Hepatocyte (in vitro differentiated cells): ENCODE results near the gene MDFI. TPM values are rescaled to one million over a fixed set of nuclear protein-coding genes. Genes with fewer than 3 reads are reported as not detected.

Source experiments
- DNase-seq: peaks from one replicate; pipeline ENCODE4 v3.0.0-alpha.2; 2016; ENCODE audit warnings: low spot score
- H2AFZ ChIP-seq: fragments of 200-600 bp; sonication (generic); 2 replicates; pipeline ENCODE4 v1.6.0; 2016; ENCODE audit warnings: antibody characterized with exemption, mild to moderate bottlenecking
- H3K27ac ChIP-seq: fragments of 200-600 bp; sonication (generic); 2 replicates; pipeline ENCODE4 v1.5.1; 2016; ENCODE audit warnings: mild to moderate bottlenecking
- H3K27me3 ChIP-seq: fragments of 200-600 bp; sonication (generic); 2 replicates; pipeline ENCODE4 v1.6.1; 2016
- H3K36me3 ChIP-seq: fragments of 200-600 bp; sonication (generic); replicated peaks from 2 replicates; pipeline ENCODE4 v1.5.1; 2016; ENCODE audit warnings: low read depth; ENCODE audit not compliant: insufficient read depth
- H3K4me1 ChIP-seq: fragments of 200-600 bp; sonication (generic); 2 replicates; pipeline ENCODE4 v1.5.1; 2016; ENCODE audit warnings: mild to moderate bottlenecking, moderate library complexity; ENCODE audit not compliant: insufficient read depth
- H3K4me2 ChIP-seq: fragments of 200-600 bp; sonication (generic); 2 replicates; pipeline ENCODE4 v1.6.0; 2016
- H3K4me3 ChIP-seq: fragments of 200-600 bp; sonication (generic); 2 replicates; pipeline ENCODE4 v1.5.1; 2016; ENCODE audit warnings: mild to moderate bottlenecking
- H3K79me2 ChIP-seq: fragments of 200-600 bp; sonication (generic); 2 replicates; pipeline ENCODE4 v1.6.0; 2017; ENCODE audit warnings: mild to moderate bottlenecking
- H3K9me2 ChIP-seq: fragments of 200-600 bp; sonication (generic); replicated peaks from 2 replicates; pipeline ENCODE4 v1.6.0; 2017; ENCODE audit warnings: mild to moderate bottlenecking; ENCODE audit not compliant: insufficient read depth
- H3K9me3 ChIP-seq: fragments of 200-600 bp; sonication (generic); 2 replicates; pipeline ENCODE4 v1.5.1; 2016; ENCODE audit warnings: low read depth, mild to moderate bottlenecking
- H4K20me1 ChIP-seq: fragments of 200-600 bp; sonication (generic); 2 replicates; pipeline ENCODE4 v1.6.0; 2016; ENCODE audit warnings: mild to moderate bottlenecking; ENCODE audit not compliant: insufficient read depth, poor library complexity, severe bottlenecking
- CTCF ChIP-seq: fragments of 200-600 bp; sonication (generic); IDR thresholded peaks from 2 replicates; pipeline ENCODE4 v1.5.1; 2016; ENCODE audit warnings: antibody characterized with exemption, mild to moderate bottlenecking; ENCODE audit not compliant: poor library complexity
- EZH2 ChIP-seq: fragments of 200-600 bp; sonication (generic); IDR thresholded peaks from 2 replicates; pipeline ENCODE4 v1.6.1; 2016; ENCODE audit warnings: antibody characterized with exemption, mild to moderate bottlenecking, borderline replicate concordance
- EZH2phosphoT487 ChIP-seq: fragments of 200-600 bp; sonication (generic); IDR thresholded peaks from one replicate; pipeline ENCODE4 v1.6.1; 2018; ENCODE audit warnings: antibody characterized with exemption, mild to moderate bottlenecking, low read depth, moderate library complexity; ENCODE audit not compliant: unreplicated experiment, severe bottlenecking
- WGBS: methylation state at CpG from one replicate; pipeline ENCODE4 v1.1.6; 2016; ENCODE audit warnings: low lambda C conversion rate; ENCODE audit errors: missing lambda C conversion rate; 5-methylcytosine and 5-hydroxymethylcytosine counted together
- polyA plus RNA-seq: library from polyadenylated mRNA; unstranded; fragments of >200 nt; fragmentation: Nextera tagmentation; extraction: Ambion mirVana; gene quantifications from 2 replicates; pipeline ENCODE4 v1.2.1, GENCODE V29; 2016
- total RNA-seq: library from RNA; depleted of rRNA; stranded (reverse); fragments of >200 nt; gene quantifications from 2 replicates; pipeline ENCODE4 v1.2.3, GENCODE V29; 2014

Gene MDFI
- total and polyA plus RNA-seq, 2 experiments from 2014 or later: 45.2 to 106 TPM

DNA sequence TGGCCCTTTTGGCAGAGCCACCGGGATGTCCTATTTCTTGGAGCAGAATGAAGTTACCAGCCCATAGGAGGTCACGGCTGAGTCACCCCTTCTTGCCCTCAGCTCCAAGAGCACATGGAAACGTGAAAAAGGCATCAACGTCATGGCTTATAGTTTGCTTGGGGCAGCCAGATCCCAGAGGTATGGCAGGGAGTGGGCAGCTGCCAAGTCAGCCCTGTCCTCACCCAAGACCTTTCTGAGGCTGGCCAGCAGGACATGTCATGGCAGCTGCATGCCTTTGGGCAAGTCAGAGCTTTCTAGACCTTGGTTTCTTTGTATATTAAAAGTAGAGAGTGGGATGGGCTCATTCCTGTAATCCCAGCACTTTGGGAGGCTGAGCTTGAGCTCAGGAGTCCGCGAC lies 8.2 kb upstream of the MDFI start:
- WGBS: 96% methylated on average over 6 of the region's 6 CpGs
- Histone ChIP-seq H3K4me3 (no peak overlapping the region), H3K9me2 (no peaks in the 10 kb centered on the region), H3K27me3 (no peaks in the 10 kb centered on the region), H3K4me1 (peaks cover 25% of the 10 kb centered on the region), H3K79me2 (no peaks in the 10 kb centered on the region), H3K36me3 (no peaks in the 10 kb centered on the region), H3K27ac (no peak overlapping the region), H2AFZ (no peak overlapping the region), H3K9me3 (no peaks in the 10 kb centered on the region), H3K4me2 (no peak overlapping the region), H4K20me1 (no peaks in the 10 kb centered on the region)
- TF ChIP-seq EZH2 (no peak), EZH2phosphoT487 (no peak), CTCF (no peak)
- DNase-seq: no peak

DNA sequence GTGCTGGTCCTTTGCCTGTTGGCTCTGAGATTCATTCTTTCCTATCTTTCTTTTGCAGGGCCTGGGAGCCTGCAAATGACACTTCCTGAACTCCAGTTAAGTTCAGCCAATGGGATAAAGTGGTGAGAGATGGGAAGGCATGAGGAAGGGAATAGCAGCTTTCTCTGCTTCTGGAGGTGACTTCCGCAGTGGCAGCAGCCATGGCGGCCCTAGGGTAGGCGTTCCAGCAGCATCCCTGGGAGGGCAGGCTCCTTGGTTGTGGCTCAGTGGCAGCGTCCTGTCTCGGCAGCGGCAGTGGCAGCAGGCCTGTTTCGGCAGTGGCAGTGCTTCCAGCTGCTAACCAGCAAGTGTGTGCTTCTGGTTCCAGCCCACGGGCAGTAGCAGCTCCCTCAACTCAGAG lies 7.3 kb upstream of the MDFI start:
- WGBS: 81% methylated on average over 8 of the region's 8 CpGs
- no peak overlapping the region for H3K4me3 ChIP-seq
- no peaks in the 10 kb centered on the region for H3K36me3 ChIP-seq
- peaks cover 19% of the 10 kb centered on the region for H3K4me1 ChIP-seq
- no peaks in the 10 kb centered on the region for H4K20me1 ChIP-seq
- H3K9me3 ChIP-seq: no peaks in the 10 kb centered on the region
- H3K27me3 ChIP-seq: no peaks in the 10 kb centered on the region
- no peak for DNase-seq
- no peak overlapping the region for H3K4me2 ChIP-seq
- no peaks in the 10 kb centered on the region for H3K79me2 ChIP-seq
- no peak overlapping the region for H3K27ac ChIP-seq
- TF ChIP-seq CTCF (no peak), EZH2 (no peak), EZH2phosphoT487 (no peak)
- no peaks in the 10 kb centered on the region for H3K9me2 ChIP-seq
- no peak overlapping the region for H2AFZ ChIP-seq

GRCh38 chr6:41633056-41633634 lies 5.1 kb upstream of the MDFI start:
- H3K27ac ChIP-seq: no peak overlapping the region
- TF ChIP-seq EZH2: no peak
- TF ChIP-seq CTCF: no peak
- no peak for TF ChIP-seq EZH2phosphoT487
- H2AFZ ChIP-seq: no peak overlapping the region
- H3K36me3 ChIP-seq: no peaks in the 10 kb centered on the region
- peaks cover 5% of the 10 kb centered on the region for H3K27me3 ChIP-seq
- H3K4me1 ChIP-seq: peaks cover 26% of the 10 kb centered on the region
- DNase-seq: no peak
- H3K79me2 ChIP-seq: peaks cover 13% of the 10 kb centered on the region
- no peaks in the 10 kb centered on the region for H3K9me3 ChIP-seq
- 79% methylated on average over 2 of the region's 2 CpGs for WGBS
- H3K4me2 ChIP-seq: no peak overlapping the region
- H3K4me3 ChIP-seq: no peak overlapping the region
- no peaks in the 10 kb centered on the region for H3K9me2 ChIP-seq
- no peaks in the 10 kb centered on the region for H4K20me1 ChIP-seq

- no peak overlapping the region for H3K4me3 ChIP-seq
- H2AFZ ChIP-seq: no peak overlapping the region
- WGBS: 52% methylated on average over 4 of the region's 4 CpGs
- H3K4me1 ChIP-seq: peaks cover 26% of the 10 kb centered on the region
- peak; percentile 58 for DNase-seq
- peak overlapping the region; percentile 59 for H3K27ac ChIP-seq
- peak overlapping the region; percentile 47 for H3K4me2 ChIP-seq
- H3K79me2 ChIP-seq: peaks cover 13% of the 10 kb centered on the region
- no peaks in the 10 kb centered on the region for H3K9me2 ChIP-seq
- H3K36me3 ChIP-seq: no peaks in the 10 kb centered on the region
- no peaks in the 10 kb centered on the region for H4K20me1 ChIP-seq
- peaks cover 9% of the 10 kb centered on the region for H3K27me3 ChIP-seq
- TF ChIP-seq CTCF (no peak), EZH2 (no peak), EZH2phosphoT487 (no peak)
- H3K9me3 ChIP-seq: no peaks in the 10 kb centered on the region
These were observed 3.6 kb upstream of the MDFI start for GRCh38 chr6:41634657-41635056.
